Thymus (tissue), 11 donors: ENCODE data around the gene KNOP1. TPM values are rescaled to one million over a fixed set of nuclear protein-coding genes. Genes with fewer than 3 reads are reported as not detected.

Source experiments
- DNase-seq, 9 donors: peaks; one replicate each; pipeline ENCODE4 v3.0.0-alpha.2; 2013; ENCODE audit warnings: low spot score in 9 of 9, low read depth in 6 of 9, missing footprints in 1 of 9
- H3K27ac ChIP-seq, 2 donors: one replicate each; pipeline ENCODE4 v1.5.1; 2013; ENCODE audit warnings: control low read depth in 1 of 2, low read depth in 1 of 2, low read length in 1 of 2, mild to moderate bottlenecking in 1 of 2, moderate library complexity in 1 of 2
- H3K27me3 ChIP-seq, 2 donors: one replicate each; pipeline ENCODE4 v1.5.1; 2013; ENCODE audit warnings: low read length in 1 of 2; ENCODE audit not compliant: control insufficient read depth in 2 of 2, insufficient read depth in 1 of 2
- H3K36me3 ChIP-seq, 2 donors: one replicate each; pipeline ENCODE4 v1.5.1; 2013; ENCODE audit warnings: low read length in 1 of 2, mild to moderate bottlenecking in 1 of 2, moderate library complexity in 1 of 2; ENCODE audit not compliant: control insufficient read depth in 2 of 2, insufficient read depth in 2 of 2
- H3K4me1 ChIP-seq, 2 donors: one replicate each; pipeline ENCODE4 v1.5.1; 2013; ENCODE audit warnings: low read length in 2 of 2; ENCODE audit not compliant: control insufficient read depth in 2 of 2, insufficient read depth in 2 of 2
- H3K4me3 ChIP-seq, 2 donors: one replicate each; pipeline ENCODE4 v1.5.1; 2013; ENCODE audit warnings: low read length in 2 of 2, control low read depth in 1 of 2, mild to moderate bottlenecking in 1 of 2
- H3K9me3 ChIP-seq, 2 donors: one replicate each; pipeline ENCODE4 v1.5.1; 2013; ENCODE audit warnings: low read length in 1 of 2, mild to moderate bottlenecking in 1 of 2; ENCODE audit not compliant: control insufficient read depth in 2 of 2, insufficient read depth in 1 of 2
- WGBS: extraction: QIAGEN DNeasy Blood & Tissue Kit; methylation state at CpG from one replicate; pipeline ENCODE4 v1.1.7; 2013; 5-methylcytosine and 5-hydroxymethylcytosine counted together
- polyA plus RNA-seq: library from polyadenylated mRNA; stranded (reverse); fragments of 200-250 nt; gene quantifications from one replicate; pipeline ENCODE4 v1.2.3, GENCODE V29; 2013
- total RNA-seq: library from RNA; stranded (reverse); fragments of 120-200 nt; gene quantifications from one replicate; pipeline ENCODE4 v1.2.4, GENCODE V29; 2013
- donor health status: healthy.

Gene KNOP1
- total and polyA plus RNA-seq, 2 donors, result 10.0 to 16.4 TPM

- no peaks in the 10 kb centered on the region for H3K27me3 ChIP-seq
- no peaks in the 10 kb centered on the region for H3K4me1 ChIP-seq
- no peak overlapping the region for H3K27ac ChIP-seq
- H3K36me3 ChIP-seq, result peaks cover 17 to 24% of the 10 kb centered on the region in 2 donors
- H3K4me3 ChIP-seq, result no peak overlapping the region
- DNase-seq, result no peak
- WGBS, result 97% methylated on average over 13 of the region's 13 CpGs
- H3K9me3 ChIP-seq, result no peaks in the 10 kb centered on the region
These were observed 7.0 kb downstream of the KNOP1 start for GRCh38 chr16:19710991-19711545.

- 93% methylated on average over 23 of the region's 23 CpGs for WGBS
- H3K36me3 ChIP-seq, result peaks cover 17 to 30% of the 10 kb centered on the region in 2 donors
- H3K4me3 ChIP-seq, result no peak overlapping the region
- no peak overlapping the region for H3K27ac ChIP-seq
- no peaks in the 10 kb centered on the region for H3K9me3 ChIP-seq
- DNase-seq, result no peak
- no peaks in the 10 kb centered on the region for H3K4me1 ChIP-seq
- H3K27me3 ChIP-seq, result no peaks in the 10 kb centered on the region
These were observed 7.7 kb downstream of the KNOP1 start for GRCh38 chr16:19710191-19710908.

- no peaks in the 10 kb centered on the region for H3K9me3 ChIP-seq
- H3K27ac ChIP-seq, result no peak overlapping the region
- H3K4me3 ChIP-seq, result no peak overlapping the region
- no peaks in the 10 kb centered on the region for H3K4me1 ChIP-seq
- DNase-seq, result no peak
- no peaks in the 10 kb centered on the region for H3K27me3 ChIP-seq
- H3K36me3 ChIP-seq, result peaks cover 17 to 35% of the 10 kb centered on the region in 2 donors
- 97% methylated on average over 22 of the region's 22 CpGs for WGBS
These were observed 8.5 kb downstream of the KNOP1 start for GRCh38 chr16:19709381-19710136.

DNA sequence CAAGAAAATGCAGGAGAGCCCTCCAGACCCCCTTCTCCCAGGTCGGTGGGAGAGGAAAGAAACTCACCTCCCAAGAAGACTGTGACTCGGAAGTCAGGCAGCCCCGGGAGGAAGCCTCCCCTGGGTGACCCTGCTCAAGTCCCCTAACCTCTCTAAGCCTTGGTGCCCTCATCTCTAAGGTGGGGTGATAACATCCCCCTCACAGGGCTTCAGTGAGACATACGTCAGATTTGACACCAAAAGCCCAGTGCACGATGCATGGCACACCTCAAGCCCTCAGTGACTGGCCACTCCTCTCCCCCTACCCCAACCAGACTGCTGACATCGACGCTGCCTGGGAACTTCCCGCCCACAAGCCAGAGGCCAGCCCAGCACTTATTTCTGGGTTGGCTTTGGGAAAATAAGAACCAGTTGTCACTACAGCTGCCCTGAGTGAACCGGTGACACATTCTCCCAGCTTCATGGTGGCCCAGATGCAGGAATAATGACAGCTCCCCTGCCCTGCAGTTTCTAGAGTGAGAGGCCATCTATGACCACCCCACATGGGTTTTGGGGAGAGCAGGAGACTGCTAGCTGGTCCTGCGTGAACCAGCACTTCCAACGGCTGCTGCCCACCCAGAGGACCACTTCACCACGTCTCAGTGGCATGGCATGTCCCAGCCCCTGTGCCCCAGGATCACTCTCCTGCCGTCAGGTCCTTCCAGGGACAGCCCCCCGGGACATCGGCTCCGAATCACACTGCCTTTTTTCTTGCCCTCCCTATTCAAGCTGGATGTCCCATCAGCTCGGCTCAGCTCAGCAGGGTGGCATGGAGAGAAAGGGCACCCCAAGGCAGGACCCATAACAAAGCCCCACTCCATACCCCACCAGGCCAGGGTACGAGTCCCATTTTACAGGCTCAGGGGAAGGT lies 9.5 kb downstream of the KNOP1 start:
- H3K4me1 ChIP-seq, result no peaks in the 10 kb centered on the region
- WGBS, result 94% methylated on average over 18 of the region's 18 CpGs
- no peak for DNase-seq
- no peaks in the 10 kb centered on the region for H3K9me3 ChIP-seq
- no peaks in the 10 kb centered on the region for H3K27me3 ChIP-seq
- H3K36me3 ChIP-seq, result peaks cover 15 to 41% of the 10 kb centered on the region in 2 donors
- no peak overlapping the region for H3K27ac ChIP-seq
- no peak overlapping the region for H3K4me3 ChIP-seq

DNA sequence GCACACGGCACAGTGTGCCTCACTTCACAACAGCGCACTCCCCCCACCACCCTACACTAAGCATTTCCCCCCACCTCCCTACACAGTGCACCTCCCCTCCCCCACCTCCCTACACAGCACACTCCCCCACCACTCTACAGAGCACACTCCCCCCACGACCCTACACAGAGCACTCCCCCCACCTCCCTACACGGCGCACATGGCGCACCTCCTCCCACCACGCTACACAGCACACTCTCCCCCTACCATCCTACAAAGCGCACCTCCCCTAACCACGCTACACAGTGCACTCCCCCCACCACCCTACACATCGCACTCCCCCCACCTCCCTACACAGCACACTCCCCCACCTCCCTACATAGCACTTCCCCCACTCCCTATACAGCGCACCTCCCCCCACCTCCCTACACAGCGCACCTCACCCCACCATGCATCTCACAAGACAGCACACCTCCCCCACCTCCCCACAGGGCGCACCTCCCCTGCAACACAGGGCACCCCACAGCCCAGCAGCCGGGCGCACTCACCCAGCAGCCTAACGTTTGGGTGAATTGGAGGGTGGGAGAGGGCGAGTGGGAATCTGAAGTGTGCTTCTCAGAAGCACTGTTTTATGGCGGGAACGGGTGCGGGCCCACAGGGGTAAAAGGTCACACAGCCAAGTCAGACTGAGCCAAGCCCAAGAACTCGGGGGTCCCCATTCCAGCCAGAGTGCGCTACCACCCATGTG lies 10.3 kb downstream of the KNOP1 start:
- no peak overlapping the region for H3K27ac ChIP-seq
- no peak overlapping the region for H3K4me3 ChIP-seq
- H3K9me3 ChIP-seq, result no peaks in the 10 kb centered on the region
- no peaks in the 10 kb centered on the region for H3K27me3 ChIP-seq
- H3K36me3 ChIP-seq, result peaks cover 20 to 45% of the 10 kb centered on the region in 2 donors
- no peak for DNase-seq
- H3K4me1 ChIP-seq, result no peaks in the 10 kb centered on the region
- 95% methylated on average over 22 of the region's 22 CpGs for WGBS

DNA sequence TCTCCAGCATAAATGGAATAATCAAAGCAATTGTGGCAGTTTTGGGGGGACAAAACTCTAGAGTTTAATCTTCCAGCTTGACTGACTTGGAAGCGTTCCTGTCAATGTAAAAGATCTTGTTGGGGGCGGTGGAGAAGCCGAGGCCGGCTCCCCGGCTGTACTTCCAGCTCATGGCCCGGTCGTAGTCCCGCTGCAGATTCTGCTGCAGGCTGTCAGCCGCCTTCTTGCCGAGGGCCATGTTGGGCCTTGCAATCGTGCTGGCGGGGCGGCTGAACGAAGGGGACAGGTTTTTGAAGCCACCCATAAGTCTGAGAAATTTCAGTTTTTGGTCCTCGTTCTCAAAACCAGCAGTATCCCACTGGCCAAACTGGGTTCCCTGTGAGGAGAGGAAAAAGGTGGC lies 11.2 kb downstream of the KNOP1 start:
- no peak for DNase-seq
- H3K27me3 ChIP-seq, result no peaks in the 10 kb centered on the region
- H3K4me1 ChIP-seq, result no peaks in the 10 kb centered on the region
- H3K9me3 ChIP-seq, result no peaks in the 10 kb centered on the region
- H3K36me3 ChIP-seq, result peaks cover 21 to 45% of the 10 kb centered on the region in 2 donors
- WGBS, result 99% methylated on average over 15 of the region's 15 CpGs
- H3K4me3 ChIP-seq, result no peak overlapping the region
- H3K27ac ChIP-seq, result no peak overlapping the region

DNA sequence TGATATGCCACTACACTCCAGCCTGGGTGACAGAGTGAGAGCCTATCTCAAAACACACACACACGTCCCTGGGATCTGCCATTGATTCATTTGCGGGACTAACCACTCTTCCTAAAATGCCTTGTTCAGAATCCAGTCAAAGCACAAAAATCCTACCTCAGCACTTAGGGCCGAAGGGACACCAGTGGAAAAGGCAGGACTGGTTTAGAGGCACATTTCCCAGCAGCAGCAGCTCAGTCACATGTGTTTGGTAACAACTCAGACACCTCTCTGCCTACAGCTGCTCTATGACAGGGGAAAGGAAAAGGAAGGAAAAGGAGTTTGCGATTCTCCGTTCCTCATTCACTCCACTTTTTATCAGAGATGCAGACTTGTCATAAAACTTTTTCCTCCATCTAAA lies 12.2 kb downstream of the KNOP1 start:
- H3K36me3 ChIP-seq, result peaks cover 22 to 45% of the 10 kb centered on the region in 2 donors
- no peak overlapping the region for H3K4me3 ChIP-seq
- 96% methylated on average over 5 of the region's 5 CpGs for WGBS

DNA sequence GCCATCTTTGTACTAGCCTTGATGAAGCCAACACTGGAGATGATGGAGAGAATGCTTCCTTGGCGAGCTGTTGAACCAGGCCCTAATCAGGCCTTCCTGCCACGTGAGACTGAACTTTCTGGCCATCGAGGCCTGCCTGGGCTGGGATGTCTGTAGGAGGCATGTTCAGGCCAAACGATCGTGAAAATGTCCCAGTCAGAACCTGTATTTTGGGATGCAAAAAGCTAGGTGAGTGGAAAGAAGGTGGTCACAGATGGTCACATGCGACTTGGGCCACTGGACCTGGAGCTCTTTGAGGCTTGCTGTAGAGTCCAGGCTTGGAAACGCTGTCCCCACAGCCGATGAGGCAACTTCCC lies 12.9 kb downstream of the KNOP1 start:
- Histone ChIP-seq H3K9me3 (no peaks in the 10 kb centered on the region), H3K4me1 (no peaks in the 10 kb centered on the region), H3K27me3 (no peaks in the 10 kb centered on the region), H3K27ac (no peak overlapping the region), H3K36me3 (peaks cover 22 to 47% of the 10 kb centered on the region in 2 donors), H3K4me3 (no peak overlapping the region)
- no peak for DNase-seq
- 98% methylated on average over 8 of the region's 8 CpGs for WGBS

More for the DNA sequence above, 12.2 kb downstream of the KNOP1 start:
- no peak for DNase-seq
- no peaks in the 10 kb centered on the region for H3K4me1 ChIP-seq
- H3K9me3 ChIP-seq, result no peaks in the 10 kb centered on the region
- no peak overlapping the region for H3K27ac ChIP-seq
- no peaks in the 10 kb centered on the region for H3K27me3 ChIP-seq
